Thyroid gland (tissue), 4 donors: ENCODE data around the gene SEMA5A.

Experiments used
- CTCF ChIP-seq, 6 experiments: fragments of 200-600 bp in 3 of 6; fragments of 450-650 bp in 3 of 6; sonication (generic) in 3 of 6; IDR thresholded peaks; one replicate each; pipeline ENCODE4 v1.5.1; 2016 to 2019; ENCODE audit warnings: antibody characterized with exemption in 6 of 6, mild to moderate bottlenecking in 2 of 6, inconsistent platforms in 1 of 6, moderate library complexity in 1 of 6
- POLR2A ChIP-seq, 2 donors: fragments of 450-650 bp; IDR thresholded peaks; one replicate each; pipeline ENCODE4 v1.6.1; 2017; ENCODE audit warnings: antibody characterized with exemption in 2 of 2, mild to moderate bottlenecking in 2 of 2, moderate library complexity in 1 of 2

- no peak for TF ChIP-seq CTCF (IDR thresholded peaks at IDR 0.05)
- TF ChIP-seq POLR2A (IDR thresholded peaks at IDR 0.05) = no peak
These were observed 424.3 kb downstream of the SEMA5A start for GRCh38 chr5:9121597-9121996.
